Skin epidermis (tissue), 12 donors: ENCODE measurements around the gene GPS1.

ENCODE experiments used
- H3K27ac ChIP-seq, 21 experiments: fragments of 200-600 bp; sonication (generic) in 11 of 21; one replicate each; pipeline ENCODE4 v1.5.0; 2020; ENCODE audit warnings: mild to moderate bottlenecking in 3 of 21, inconsistent platforms in 2 of 21, moderate library complexity in 2 of 21
- H3K4me3 ChIP-seq, 7 experiments: fragments of 200-600 bp; sonication (generic) in 2 of 7; one replicate each; pipeline ENCODE4 v1.5.0; 2020; ENCODE audit warnings: inconsistent platforms in 2 of 7, mild to moderate bottlenecking in 2 of 7, moderate library complexity in 1 of 7

The GPS1 gene

DNA sequence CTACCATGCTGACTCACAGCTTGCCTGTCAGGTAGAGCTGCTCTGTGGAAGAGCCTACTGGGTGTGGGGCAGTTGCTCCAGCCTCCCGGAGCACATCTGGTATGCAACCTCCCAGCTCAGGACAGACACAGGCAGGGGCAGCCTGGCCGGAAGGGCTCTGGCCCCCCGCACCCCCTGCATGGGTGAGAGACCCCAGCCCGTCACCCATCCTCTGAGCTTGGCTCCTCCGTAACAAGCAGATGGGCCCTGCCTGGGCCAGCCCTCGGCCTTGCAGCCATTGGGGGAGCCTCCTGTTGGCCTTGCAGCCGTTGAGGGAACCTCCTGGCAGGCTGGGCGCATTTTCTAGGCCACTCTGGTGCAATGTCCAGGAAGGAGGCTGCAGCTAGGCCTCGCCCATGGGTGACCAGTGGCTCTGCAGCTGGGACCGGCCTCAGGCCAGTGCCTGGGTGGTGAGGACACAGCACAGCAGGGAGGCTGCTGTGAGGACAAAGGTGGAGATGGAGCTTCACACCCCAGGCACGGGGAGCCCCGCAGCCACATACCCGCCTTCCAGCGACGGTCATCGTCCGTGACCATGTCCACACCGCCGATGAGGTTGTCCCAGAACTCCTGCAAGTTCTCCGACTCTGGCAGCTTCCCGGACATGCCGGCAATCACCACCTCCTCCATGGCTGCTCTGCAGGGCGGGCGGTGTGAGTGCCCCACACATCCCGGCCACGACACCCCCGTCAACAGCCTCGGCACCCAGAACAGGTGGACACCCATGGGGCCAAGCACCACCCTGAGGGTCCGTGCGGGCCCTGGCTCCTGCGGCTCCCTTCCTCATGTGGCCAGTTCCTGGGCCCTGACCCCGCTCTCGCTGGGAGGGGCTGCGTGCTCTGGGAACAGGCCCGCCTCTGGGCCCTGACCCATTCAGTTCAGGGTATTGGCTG is 44.3 kb downstream of the GPS1 start:
- Histone ChIP-seq H3K4me3 (peak overlapping the region in 2 of 7 experiments; percentile 89 to 95), H3K27ac (peak overlapping the region in 10 of 21 experiments; percentile 89 to 97 (median 94))

- H3K27ac ChIP-seq: peak overlapping the region in 18 of 21 experiments; percentile 88 to 98 (median 92)
- peak overlapping the region; percentile 73 to 95 (median 91) for H3K4me3 ChIP-seq
Measured at GRCh38 chr17:82096709-82097183, 45.0 kb downstream of the GPS1 start.

- H3K27ac ChIP-seq: peak overlapping the region; percentile 88 to 98 (median 92)
- H3K4me3 ChIP-seq: peak overlapping the region; percentile 73 to 95 (median 91)
Measured at GRCh38 chr17:82097184-82097918, 45.7 kb downstream of the GPS1 start.

DNA sequence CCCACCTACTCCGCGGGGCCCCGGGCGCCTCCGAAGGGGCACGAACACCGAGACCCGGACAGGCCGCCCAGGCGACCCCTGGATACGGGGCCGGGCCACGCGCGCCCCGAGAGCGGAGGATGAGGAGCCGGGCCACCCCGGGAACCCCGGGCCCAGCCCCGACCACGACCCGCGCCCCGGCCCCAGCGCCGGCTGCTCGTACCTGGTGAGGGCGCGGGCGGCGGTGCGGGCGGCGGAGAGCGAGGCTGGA is 46.1 kb downstream of the GPS1 start:
- Histone ChIP-seq H3K4me3 (peak overlapping the region; percentile 73 to 95 (median 91)), H3K27ac (peak overlapping the region; percentile 88 to 98 (median 92))

- Histone ChIP-seq H3K4me3 (peak within 1 kb of the TSS; percentile 73 to 95 (median 91)), H3K27ac (peak within 1 kb of the TSS; percentile 88 to 98 (median 92))
Measured at GRCh38 chr17:82098169-82098938, 46.7 kb downstream of the GPS1 start, which contains the start of gene FASN. Gene FASN (minus strand): TSS chr17:82098236. CDS start chr17:82096445, 1,791 bp downstream.

- peak overlapping the region; percentile 83 to 98 (median 92) for H3K27ac ChIP-seq
Measured at GRCh38 chr17:82098939-82099763, 47.5 kb downstream of the GPS1 start.

GRCh38 chr17:82100502-82101298 is 49.0 kb downstream of the GPS1 start:
- Histone ChIP-seq H3K4me3 (no peak overlapping the region), H3K27ac (peak overlapping the region in 9 of 21 experiments; percentile 6 to 97 (median 90))

More at GRCh38 chr17:82098939-82099763, 47.5 kb downstream of the GPS1 start:
- H3K4me3 ChIP-seq: peak overlapping the region; percentile 73 to 95 (median 91)

- H3K27ac ChIP-seq: peak overlapping the region in 7 of 21 experiments; percentile 16 to 95 (median 30)
- H3K4me3 ChIP-seq: no peak overlapping the region
Measured at GRCh38 chr17:82101301-82101715, 49.6 kb downstream of the GPS1 start.

GRCh38 chr17:82101767-82102679 is 50.3 kb downstream of the GPS1 start:
- Histone ChIP-seq H3K4me3 (no peak overlapping the region), H3K27ac (peak overlapping the region in 7 of 21 experiments; percentile 3 to 31 (median 19))

- H3K4me3 ChIP-seq: no peak overlapping the region
- peak overlapping the region in 11 of 21 experiments; percentile 14 to 71 (median 58) for H3K27ac ChIP-seq
Measured at GRCh38 chr17:82103553-82104451, 52.1 kb downstream of the GPS1 start.

DNA sequence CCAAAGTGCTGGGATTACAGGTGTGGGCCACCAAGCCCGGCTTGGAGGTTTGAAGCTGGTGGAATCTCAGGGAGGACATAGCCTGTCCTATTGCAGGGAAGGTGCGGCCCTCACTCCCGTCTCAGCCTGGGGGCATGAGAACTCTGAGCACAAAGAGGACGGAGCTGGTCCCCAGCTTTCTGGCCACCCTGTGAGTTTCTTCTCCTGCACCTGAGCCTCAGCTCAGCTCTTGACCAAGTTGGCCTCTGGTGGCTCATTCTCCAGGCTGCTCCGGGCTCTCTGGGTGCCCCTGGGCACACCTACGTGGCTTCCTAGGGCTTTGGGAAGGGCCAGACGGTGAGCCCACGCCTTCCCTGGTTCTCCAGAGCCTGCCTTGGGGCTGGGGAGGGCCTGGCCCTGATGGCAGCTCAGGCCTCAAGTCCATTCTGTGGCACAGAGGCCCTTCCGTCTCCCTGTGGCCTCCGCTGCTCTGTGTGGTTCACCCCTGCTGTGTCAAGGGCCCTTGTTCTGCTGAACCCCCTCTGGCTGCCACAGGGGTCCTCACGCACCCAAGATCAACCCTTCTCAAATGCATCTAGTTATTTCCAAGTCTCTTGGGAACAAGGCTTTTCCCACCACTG is 53.2 kb downstream of the GPS1 start:
- H3K4me3 ChIP-seq: no peak overlapping the region
- H3K27ac ChIP-seq: peak overlapping the region in 10 of 21 experiments; percentile 40 to 97 (median 78)

DNA sequence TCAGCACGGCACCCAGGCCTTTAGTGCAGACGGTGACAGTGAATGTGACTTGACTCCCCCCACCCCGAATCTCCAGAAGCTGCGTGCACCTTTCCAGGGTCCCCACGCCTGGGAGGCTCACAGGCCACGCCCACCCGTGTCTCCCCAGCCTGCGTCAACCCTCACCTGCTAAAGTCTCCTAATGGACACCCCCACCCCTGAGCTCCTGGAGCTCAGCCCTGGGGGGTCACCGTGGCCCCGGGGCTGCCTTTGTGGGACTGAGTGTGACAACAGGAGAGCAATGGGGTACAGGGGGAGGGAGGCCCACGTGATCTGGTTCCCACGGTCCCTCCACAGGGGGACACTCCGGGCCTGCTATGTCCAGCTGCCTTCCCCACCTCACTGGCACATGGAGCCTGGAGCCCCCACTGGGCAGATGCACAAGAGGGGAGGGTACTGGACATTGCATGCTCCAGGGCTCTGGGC is 53.8 kb downstream of the GPS1 start:
- peak overlapping the region; percentile 34 to 97 (median 81) for H3K27ac ChIP-seq

DNA sequence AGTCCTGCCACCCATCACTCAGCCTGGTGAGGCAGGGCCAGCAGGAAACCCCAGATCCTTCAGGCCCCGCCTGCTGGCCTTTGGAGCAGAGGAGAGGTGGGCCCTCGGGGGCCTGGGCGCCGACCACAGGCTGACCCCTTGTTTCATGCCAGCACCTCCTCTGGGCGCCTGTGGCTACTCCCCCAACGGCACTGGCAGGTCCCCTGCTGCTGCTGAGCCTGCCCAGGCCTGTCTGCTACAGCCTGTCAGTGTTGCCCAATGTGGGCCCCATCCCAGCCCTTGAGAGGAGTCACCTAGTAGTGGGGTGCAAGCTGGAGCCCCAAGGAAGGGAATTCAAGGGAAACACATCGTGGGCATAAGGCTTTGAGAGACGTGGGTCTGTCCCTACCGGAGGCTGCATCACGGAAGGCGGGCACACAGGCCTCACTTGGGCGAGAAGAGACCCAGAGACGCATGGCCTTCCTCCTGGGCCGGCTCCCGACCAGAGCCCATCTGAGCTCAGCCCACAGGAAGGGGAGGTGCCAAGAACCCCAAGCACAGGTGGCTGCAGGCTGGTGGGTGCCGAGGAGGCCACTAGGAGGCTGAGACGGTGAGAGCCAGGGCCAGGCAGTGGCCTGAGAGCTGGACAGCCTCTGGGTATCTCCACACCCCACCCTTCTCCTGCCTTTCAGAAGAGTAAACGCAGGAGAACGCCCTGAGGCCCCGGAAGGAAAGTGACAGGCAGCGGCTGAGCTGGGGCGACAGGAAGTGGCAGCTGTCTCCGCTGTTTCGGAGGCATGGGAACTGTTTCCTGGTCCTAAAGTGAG is 54.4 kb downstream of the GPS1 start:
- peak overlapping the region; percentile 6 to 29 (median 18) for H3K4me3 ChIP-seq
- H3K27ac ChIP-seq: peak overlapping the region; percentile 34 to 97 (median 81)

More for the DNA sequence above, 53.8 kb downstream of the GPS1 start:
- H3K4me3 ChIP-seq: peak overlapping the region in 2 of 7 experiments; percentile 12 to 29

GRCh38 chr17:82106688-82107305 is 55.1 kb downstream of the GPS1 start:
- H3K4me3 ChIP-seq: peak overlapping the region; percentile 6 to 29 (median 18)
- H3K27ac ChIP-seq: peak overlapping the region in 20 of 21 experiments; percentile 65 to 97 (median 81)
